GM23248 (cell line): ENCODE data around the gene ANKRD42. TPM values are rescaled to one million over a fixed set of nuclear protein-coding genes. Genes with fewer than 3 reads are reported as not detected.
A peak's percentile ranks its signal among the peaks of the same experiment; 100 is the strongest.

Experiments used
- DNase-seq: peaks from one replicate; pipeline ENCODE4 v3.0.0-alpha.2; 2015
- H2AFZ ChIP-seq: fragments of 200-600 bp; sonication (generic); 2 replicates; pipeline ENCODE4 v1.6.1; 2016; ENCODE audit warnings: antibody characterized with exemption
- H3F3A ChIP-seq: fragments of 200-600 bp; sonication (generic); 2 replicates; pipeline ENCODE4 v1.6.1; 2016; ENCODE audit warnings: mild to moderate bottlenecking, antibody characterized with exemption, mixed run types; ENCODE audit not compliant: insufficient read depth
- H3K27ac ChIP-seq: fragments of 200-600 bp; sonication (generic); 2 replicates; pipeline ENCODE4 v1.5.1; 2016; ENCODE audit warnings: mild to moderate bottlenecking
- H3K27me3 ChIP-seq: fragments of 200-600 bp; sonication (generic); replicated peaks from 2 replicates; pipeline ENCODE4 v1.6.1; 2016; ENCODE audit warnings: mild to moderate bottlenecking; ENCODE audit not compliant: insufficient read depth
- H3K36me3 ChIP-seq: fragments of 200-600 bp; sonication (generic); 2 replicates; pipeline ENCODE4 v1.6.1; 2016; ENCODE audit warnings: low read depth, mild to moderate bottlenecking
- H3K4me1 ChIP-seq: fragments of 200-600 bp; sonication (generic); 2 replicates; pipeline ENCODE4 v1.6.1; 2016; ENCODE audit warnings: mild to moderate bottlenecking; ENCODE audit not compliant: insufficient read depth
- H3K4me2 ChIP-seq: fragments of 200-600 bp; sonication (generic); one replicate; pipeline ENCODE4 v1.6.1; 2016; ENCODE audit warnings: mild to moderate bottlenecking; ENCODE audit not compliant: unreplicated experiment
- H3K4me3 ChIP-seq: fragments of 200-600 bp; sonication (generic); 2 replicates; pipeline ENCODE4 v1.5.1; 2016; ENCODE audit warnings: mild to moderate bottlenecking
- H3K79me2 ChIP-seq: fragments of 200-600 bp; sonication (generic); 2 replicates; pipeline ENCODE4 v1.6.1; 2016; ENCODE audit warnings: mild to moderate bottlenecking; ENCODE audit not compliant: insufficient read depth
- H3K9ac ChIP-seq: fragments of 200-600 bp; sonication (generic); 2 replicates; pipeline ENCODE4 v1.6.1; 2016; ENCODE audit warnings: mild to moderate bottlenecking
- H3K9me2 ChIP-seq: fragments of 200-600 bp; sonication (generic); 2 replicates; pipeline ENCODE4 v1.6.1; 2016; ENCODE audit warnings: mixed run types, mild to moderate bottlenecking, moderate library complexity; ENCODE audit not compliant: insufficient read depth
- H3K9me3 ChIP-seq: fragments of 200-600 bp; sonication (generic); one replicate; pipeline ENCODE4 v1.6.1; 2017; ENCODE audit warnings: low read depth
- H4K20me1 ChIP-seq: fragments of 200-600 bp; sonication (generic); 2 replicates; pipeline ENCODE4 v1.6.0; 2016; ENCODE audit not compliant: insufficient read depth
- EZH2 ChIP-seq: fragments of 200-600 bp; sonication (generic); IDR thresholded peaks from 2 replicates; pipeline ENCODE4 v1.6.1; 2018; ENCODE audit warnings: antibody characterized with exemption, mild to moderate bottlenecking; ENCODE audit not compliant: insufficient read depth, poor library complexity, severe bottlenecking
- EZH2phosphoT487 ChIP-seq: fragments of 200-600 bp; sonication (generic); IDR thresholded peaks from 2 replicates; pipeline ENCODE4 v1.6.1; 2018; ENCODE audit warnings: antibody characterized with exemption, moderate library complexity, mild to moderate bottlenecking, low read depth; ENCODE audit not compliant: insufficient read depth
- WGBS, 2 experiments: methylation state at CpG; one replicate each; pipeline ENCODE4 v1.1.6; 2015 to 2017; ENCODE audit warnings: low lambda C conversion rate in 2 of 2, low coverage in 1 of 2; ENCODE audit errors: missing lambda C conversion rate in 2 of 2; 5-methylcytosine and 5-hydroxymethylcytosine counted together
- in situ Hi-C: fragments of 300-500 bp; cut with MboI; formaldehyde crosslinking; loops from 2 replicates; pipeline ENCODE4 v1.15.0; 2020
- polyA plus RNA-seq: library from polyadenylated mRNA; unstranded; fragments of >200 nt; fragmentation: Nextera tagmentation; extraction: Ambion mirVana; gene quantifications from 2 replicates; pipeline ENCODE4 v1.2.1, GENCODE V29; 2016
- total RNA-seq: library from RNA; depleted of rRNA; stranded (reverse); fragments of >200 nt; shearing (Covaris generic); gene quantifications from 2 replicates; pipeline ENCODE4 v1.2.3, GENCODE V29; 2014

The ANKRD42 gene
- total and polyA plus RNA-seq, 2 experiments from 2014 or later, result 17.6 to 17.8 TPM

GRCh38 chr11:83235825-83236224 is 42.3 kb downstream of the ANKRD42 start:
- no peak overlapping the region for H3K27ac ChIP-seq
- DNase-seq, result no peak
- no peaks in the 10 kb centered on the region for H3K27me3 ChIP-seq
- WGBS, 2 experiments, result 89 to 92% methylated on average over 1 of the region's 1 CpG
- H3K79me2 ChIP-seq, result no peaks in the 10 kb centered on the region
- H3K4me3 ChIP-seq, result no peak overlapping the region
- H3F3A ChIP-seq, result no peaks in the 10 kb centered on the region
- TF ChIP-seq EZH2, result no peak
- H3K4me1 ChIP-seq, result no peaks in the 10 kb centered on the region
- H3K9ac ChIP-seq, result no peak overlapping the region
- no peak overlapping the region for H2AFZ ChIP-seq
- H3K9me2 ChIP-seq, result no peaks in the 10 kb centered on the region
- no peaks in the 10 kb centered on the region for H3K9me3 ChIP-seq
- no peaks in the 10 kb centered on the region; the same call in 1 of the 2 replicates for H3K36me3 ChIP-seq
- H3K4me2 ChIP-seq, result no peak overlapping the region
- in situ Hi-C loops, result no loop called here
- H4K20me1 ChIP-seq, result no peaks in the 10 kb centered on the region

GRCh38 chr11:83238111-83238510 is 44.6 kb downstream of the ANKRD42 start:
- DNase-seq, result no peak
- in situ Hi-C loops, result no loop called here

GRCh38 chr11:83241291-83241946 is 47.9 kb downstream of the ANKRD42 start:
- Histone ChIP-seq H3K27ac (no peak overlapping the region), H3K79me2 (no peaks in the 10 kb centered on the region), H2AFZ (no peak overlapping the region), H3K9me2 (no peaks in the 10 kb centered on the region), H3K9ac (no peak overlapping the region), H3K9me3 (no peaks in the 10 kb centered on the region), H3K4me1 (0 out of 2 replicates have a peak, but pooled peaks cover 3% of the 10 kb centered on the region), H3K36me3 (no peaks in the 10 kb centered on the region; the same call in 1 of the 2 replicates), H3K4me3 (no peak overlapping the region), H3F3A (no peaks in the 10 kb centered on the region), H3K4me2 (no peak overlapping the region), H4K20me1 (no peaks in the 10 kb centered on the region), H3K27me3 (no peaks in the 10 kb centered on the region)
- DNase-seq, result peak; percentile 81
- no peak for TF ChIP-seq EZH2phosphoT487
- no peak for TF ChIP-seq EZH2
- WGBS, 2 experiments, result 37 to 46% methylated on average over 5 of the region's 5 CpGs
- in situ Hi-C loops, result no loop called here

More at GRCh38 chr11:83238111-83238510, 44.6 kb downstream of the ANKRD42 start:
- Histone ChIP-seq H3K4me2 (no peak overlapping the region), H3F3A (no peaks in the 10 kb centered on the region), H3K4me3 (no peak overlapping the region), H3K9me2 (no peaks in the 10 kb centered on the region), H3K79me2 (no peaks in the 10 kb centered on the region), H3K27me3 (no peaks in the 10 kb centered on the region), H3K9ac (no peak overlapping the region), H4K20me1 (no peaks in the 10 kb centered on the region), H3K27ac (no peak overlapping the region), H2AFZ (no peak overlapping the region), H3K9me3 (no peaks in the 10 kb centered on the region), H3K4me1 (0 out of 2 replicates have a peak, but pooled peaks cover 3% of the 10 kb centered on the region), H3K36me3 (no peaks in the 10 kb centered on the region; the same call in 1 of the 2 replicates)
- WGBS, 2 experiments, result 66 to 72% methylated on average over 3 of the region's 3 CpGs
- TF ChIP-seq EZH2phosphoT487 (no peak), EZH2 (no peak)

- no peaks in the 10 kb centered on the region for H3K9me3 ChIP-seq
- no peak overlapping the region for H3K27ac ChIP-seq
- no peak for DNase-seq
- H2AFZ ChIP-seq, result no peak overlapping the region
- H3F3A ChIP-seq, result no peaks in the 10 kb centered on the region
- no peak overlapping the region for H3K4me3 ChIP-seq
- no peak overlapping the region for H3K4me2 ChIP-seq
- no peaks in the 10 kb centered on the region for H3K27me3 ChIP-seq
- H3K79me2 ChIP-seq, result no peaks in the 10 kb centered on the region
- H3K9ac ChIP-seq, result no peak overlapping the region
- H3K4me1 ChIP-seq, result no peaks in the 10 kb centered on the region
- 100% methylated on average over 1 of the region's 1 CpG for WGBS, 2 experiments
- H3K36me3 ChIP-seq, result 0 out of 2 replicates have a peak, but pooled peaks cover 5% of the 10 kb centered on the region
- no peak for TF ChIP-seq EZH2
- TF ChIP-seq EZH2phosphoT487, result no peak
- H4K20me1 ChIP-seq, result no peaks in the 10 kb centered on the region
- in situ Hi-C loops, result no loop called here
- H3K9me2 ChIP-seq, result no peaks in the 10 kb centered on the region
Observed at GRCh38 chr11:83249445-83249844, 55.9 kb downstream of the ANKRD42 start.
